Nephron progenitor cell (in vitro differentiated cells): ENCODE data around the gene MOB3A.
A peak's percentile ranks its signal among the peaks of the same experiment; 100 is the strongest.

ENCODE experiments used
- DNase-seq: peaks from one replicate; pipeline ENCODE4 v3.0.0; 2021
- H3K27ac Mint-ChIP-seq: 2 replicates; pipeline ENCODE4 v1.8.0; 2021; ENCODE audit warnings: mild to moderate bottlenecking, moderate library complexity, mixed read lengths
- H3K27me3 Mint-ChIP-seq: 2 replicates; pipeline ENCODE4 v1.8.0; 2021; ENCODE audit warnings: mild to moderate bottlenecking, low read depth, mixed read lengths; ENCODE audit not compliant: poor library complexity
- H3K36me3 Mint-ChIP-seq: 2 replicates; pipeline ENCODE4 v1.8.0; 2021; ENCODE audit warnings: low read depth, mixed read lengths
- H3K4me1 Mint-ChIP-seq: 2 replicates; pipeline ENCODE4 v1.8.0; 2021; ENCODE audit warnings: mixed read lengths
- H3K4me3 Mint-ChIP-seq: 2 replicates; pipeline ENCODE4 v1.8.0; 2021; ENCODE audit warnings: mild to moderate bottlenecking, moderate library complexity, mixed read lengths
- H3K9me3 Mint-ChIP-seq: 2 replicates; pipeline ENCODE4 v1.8.0; 2021; ENCODE audit warnings: mild to moderate bottlenecking, moderate library complexity, mixed read lengths
- CTCF ChIP-seq: fragments of 200-600 bp; sonication (generic); IDR thresholded peaks from 2 replicates; pipeline ENCODE4 v1.5.0; 2021; ENCODE audit warnings: antibody characterized with exemption

The MOB3A gene

GRCh38 chr19:2116507-2116906, 20.4 kb upstream of the MOB3A start:
- H3K27ac Mint-ChIP-seq: no peak overlapping the region
- TF ChIP-seq CTCF: no peak
- H3K36me3 Mint-ChIP-seq: peaks cover 29% of the 10 kb centered on the region
- H3K27me3 Mint-ChIP-seq: no peaks in the 10 kb centered on the region
- no peaks in the 10 kb centered on the region for H3K4me1 Mint-ChIP-seq
- no peaks in the 10 kb centered on the region for H3K9me3 Mint-ChIP-seq
- H3K4me3 Mint-ChIP-seq: no peak overlapping the region
- no peak for DNase-seq

- Mint-ChIP-seq H3K27me3 (no peaks in the 10 kb centered on the region), H3K4me3 (no peak overlapping the region), H3K27ac (peak overlapping the region; percentile 29), H3K4me1 (no peaks in the 10 kb centered on the region), H3K36me3 (peaks cover 29% of the 10 kb centered on the region), H3K9me3 (no peaks in the 10 kb centered on the region)
- TF ChIP-seq CTCF: no peak
- no peak for DNase-seq
Measured at GRCh38 chr19:2115911-2116426, 19.8 kb upstream of the MOB3A start.

- no peak overlapping the region for H3K4me3 Mint-ChIP-seq
- no peaks in the 10 kb centered on the region for H3K4me1 Mint-ChIP-seq
- TF ChIP-seq CTCF: no peak
- H3K36me3 Mint-ChIP-seq: peaks cover 29% of the 10 kb centered on the region
- DNase-seq: no peak
- H3K27ac Mint-ChIP-seq: no peak overlapping the region
- no peaks in the 10 kb centered on the region for H3K27me3 Mint-ChIP-seq
- no peaks in the 10 kb centered on the region for H3K9me3 Mint-ChIP-seq
Measured at GRCh38 chr19:2115324-2115723, 19.2 kb upstream of the MOB3A start.

GRCh38 chr19:2114821-2115220, 18.7 kb upstream of the MOB3A start:
- H3K36me3 Mint-ChIP-seq: peaks cover 29% of the 10 kb centered on the region
- H3K9me3 Mint-ChIP-seq: no peaks in the 10 kb centered on the region

GRCh38 chr19:2114218-2114617, 18.1 kb upstream of the MOB3A start:
- peaks cover 32% of the 10 kb centered on the region for H3K36me3 Mint-ChIP-seq
- peak overlapping the region; percentile 4 for H3K27ac Mint-ChIP-seq
- TF ChIP-seq CTCF: no peak
- H3K9me3 Mint-ChIP-seq: no peaks in the 10 kb centered on the region
- no peak for DNase-seq
- H3K4me3 Mint-ChIP-seq: no peak overlapping the region
- no peaks in the 10 kb centered on the region for H3K4me1 Mint-ChIP-seq
- H3K27me3 Mint-ChIP-seq: no peaks in the 10 kb centered on the region

More at GRCh38 chr19:2114821-2115220, 18.7 kb upstream of the MOB3A start:
- H3K4me1 Mint-ChIP-seq: no peaks in the 10 kb centered on the region
- no peak for TF ChIP-seq CTCF
- H3K27me3 Mint-ChIP-seq: no peaks in the 10 kb centered on the region
- no peak overlapping the region for H3K4me3 Mint-ChIP-seq
- DNase-seq: no peak
- no peak overlapping the region for H3K27ac Mint-ChIP-seq

GRCh38 chr19:2113439-2114211, 17.5 kb upstream of the MOB3A start:
- peaks cover 31% of the 10 kb centered on the region for H3K36me3 Mint-ChIP-seq

More at GRCh38 chr19:2113439-2114211, 17.5 kb upstream of the MOB3A start:
- no peak for TF ChIP-seq CTCF
- Mint-ChIP-seq H3K27me3 (no peaks in the 10 kb centered on the region), H3K9me3 (no peaks in the 10 kb centered on the region), H3K4me3 (no peak overlapping the region), H3K4me1 (no peaks in the 10 kb centered on the region), H3K27ac (peak overlapping the region; percentile 4)
- DNase-seq: no peak
